GM12891 (cell line): Measurements from ENCODE around the gene CYSRT1.

Experiments
- POLR2A ChIP-seq: IDR thresholded peaks from 2 replicates; pipeline ENCODE4 v1.6.1; 2011; ENCODE audit warnings: low read depth, low read length, control low read depth
- POLR2AphosphoS5 ChIP-seq: IDR thresholded peaks from 2 replicates; pipeline ENCODE4 v1.6.1; 2011; ENCODE audit warnings: low read depth, low read length, control low read depth
- POU2F2 ChIP-seq: IDR thresholded peaks from 2 replicates; pipeline ENCODE4 v1.6.1; 2011; ENCODE audit warnings: low read depth, mild to moderate bottlenecking, control low read depth, low read length, moderate library complexity

DNA sequence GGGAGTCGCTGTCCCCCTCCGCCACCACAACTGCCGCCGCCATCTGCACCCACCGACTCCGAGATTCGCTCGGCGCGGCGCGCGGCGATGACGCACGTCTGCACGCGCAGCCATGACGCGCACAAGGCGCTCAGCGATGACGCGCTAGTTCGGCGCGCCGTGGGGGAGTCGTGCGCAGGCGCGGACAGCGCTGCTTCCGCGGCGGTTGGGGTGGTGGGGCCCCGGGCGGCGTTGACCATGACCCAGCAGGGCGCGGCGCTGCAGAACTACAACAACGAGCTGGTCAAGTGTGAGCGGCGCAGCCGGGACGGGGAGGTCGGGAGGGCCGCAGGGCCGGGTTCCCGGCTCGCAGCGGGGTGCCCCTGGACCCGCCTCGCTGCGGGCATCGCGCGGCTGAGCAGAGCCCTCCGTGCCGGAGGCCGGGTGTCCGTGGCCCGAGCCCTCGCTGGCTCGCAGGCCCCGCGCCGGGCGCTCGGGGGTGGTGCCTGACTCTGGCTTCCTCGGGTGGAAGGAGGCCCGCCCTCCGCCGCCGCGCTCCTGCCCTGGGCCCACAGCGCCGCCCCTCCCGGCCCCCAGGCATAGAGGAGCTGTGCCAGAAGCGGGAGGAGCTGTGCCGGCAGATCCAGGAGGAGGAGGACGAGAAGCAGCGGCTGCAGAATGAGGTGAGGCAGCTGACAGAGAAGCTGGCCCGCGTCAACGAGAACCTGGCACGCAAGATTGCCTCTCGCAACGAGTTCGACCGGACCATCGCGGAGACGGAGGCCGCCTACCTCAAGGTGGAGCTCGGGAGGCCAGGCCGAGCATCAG is 36.3 kb upstream of the CYSRT1 start, which contains the start of the genes ANAPC2 and SSNA1:
- TF ChIP-seq POLR2AphosphoS5 (peak; percentile 84), POLR2A (peak; percentile 79), POU2F2 (no peak; the same call in 1 of the 2 replicates)
